Ovary (tissue), 3 donors: Measurements from ENCODE around the gene DENND2A.

Experiments used
- POLR2A ChIP-seq: fragments of 450-650 bp; IDR thresholded peaks from one replicate; pipeline ENCODE4 v1.6.1; 2017; ENCODE audit warnings: antibody characterized with exemption, mild to moderate bottlenecking, moderate library complexity
- TF ChIP-seq, protein P1 (sequence below), 3 donors: fragments of 450-650 bp in 2 of 3; fragments of 200-600 bp in 1 of 3; IDR thresholded peaks; one replicate each; pipeline versions ENCODE4 v1.5.1 to v1.8.0; 2016 to 2022; ENCODE audit warnings: antibody characterized with exemption in 3 of 3, mild to moderate bottlenecking in 1 of 3
- donor health status: DM: no; HTN: no; CAD: no.

DNA sequence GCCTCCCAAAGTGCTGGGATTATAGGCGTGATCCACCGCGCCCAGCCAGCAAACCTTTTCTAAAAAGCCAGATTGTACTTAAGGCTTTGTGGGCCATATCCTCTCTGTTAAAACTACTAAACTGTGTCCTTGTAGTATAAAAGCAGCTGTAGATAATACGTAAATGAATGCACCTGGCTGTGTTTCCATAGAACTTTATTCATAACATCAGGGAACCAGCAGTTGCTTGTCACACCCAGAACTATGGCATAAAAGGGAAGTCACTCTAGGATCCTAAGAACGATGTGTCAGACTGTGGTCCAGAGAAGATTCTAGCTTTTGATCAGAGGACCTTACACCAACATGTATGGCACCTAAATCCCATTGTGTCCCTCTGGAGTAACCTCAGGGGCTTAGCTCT, 63.0 kb downstream of the DENND2A start:
- TF ChIP-seq, protein P1, sequence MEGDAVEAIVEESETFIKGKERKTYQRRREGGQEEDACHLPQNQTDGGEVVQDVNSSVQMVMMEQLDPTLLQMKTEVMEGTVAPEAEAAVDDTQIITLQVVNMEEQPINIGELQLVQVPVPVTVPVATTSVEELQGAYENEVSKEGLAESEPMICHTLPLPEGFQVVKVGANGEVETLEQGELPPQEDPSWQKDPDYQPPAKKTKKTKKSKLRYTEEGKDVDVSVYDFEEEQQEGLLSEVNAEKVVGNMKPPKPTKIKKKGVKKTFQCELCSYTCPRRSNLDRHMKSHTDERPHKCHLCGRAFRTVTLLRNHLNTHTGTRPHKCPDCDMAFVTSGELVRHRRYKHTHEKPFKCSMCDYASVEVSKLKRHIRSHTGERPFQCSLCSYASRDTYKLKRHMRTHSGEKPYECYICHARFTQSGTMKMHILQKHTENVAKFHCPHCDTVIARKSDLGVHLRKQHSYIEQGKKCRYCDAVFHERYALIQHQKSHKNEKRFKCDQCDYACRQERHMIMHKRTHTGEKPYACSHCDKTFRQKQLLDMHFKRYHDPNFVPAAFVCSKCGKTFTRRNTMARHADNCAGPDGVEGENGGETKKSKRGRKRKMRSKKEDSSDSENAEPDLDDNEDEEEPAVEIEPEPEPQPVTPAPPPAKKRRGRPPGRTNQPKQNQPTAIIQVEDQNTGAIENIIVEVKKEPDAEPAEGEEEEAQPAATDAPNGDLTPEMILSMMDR (IDR thresholded peaks at IDR 0.05) = no peak
- no peak for TF ChIP-seq POLR2A
